ENCODE data around the gene FMO2.

The FMO2 gene

GRCh38 chr1:171258943-171259342 is 73.8 kb downstream of the FMO2 start:
- H3K27me3 ChIP-seq (ENCODE audit: insufficient read depth, low read depth), result no peaks in the 10 kb centered on the region
- H3K79me2 ChIP-seq (ENCODE audit: insufficient read depth, low read depth), result no peaks in the 10 kb centered on the region
- H2AFZ ChIP-seq (ENCODE audit: low read depth), result no peak overlapping the region
- H3K36me3 ChIP-seq (ENCODE audit: insufficient read depth), result no peaks in the 10 kb centered on the region
- no peaks in the 10 kb centered on the region for H4K20me1 ChIP-seq (ENCODE audit: insufficient read depth)
- H3K4me1 ChIP-seq (ENCODE audit: low read depth, poor library complexity, severe bottlenecking), result peaks cover 59% of the 10 kb centered on the region
- no peak overlapping the region for H3K4me3 ChIP-seq (IDR thresholded peaks at IDR 0.05; ENCODE audit: insufficient read depth, low read depth, low read length)
- H3K9ac ChIP-seq, result no peak overlapping the region
- TF ChIP-seq, protein P1, sequence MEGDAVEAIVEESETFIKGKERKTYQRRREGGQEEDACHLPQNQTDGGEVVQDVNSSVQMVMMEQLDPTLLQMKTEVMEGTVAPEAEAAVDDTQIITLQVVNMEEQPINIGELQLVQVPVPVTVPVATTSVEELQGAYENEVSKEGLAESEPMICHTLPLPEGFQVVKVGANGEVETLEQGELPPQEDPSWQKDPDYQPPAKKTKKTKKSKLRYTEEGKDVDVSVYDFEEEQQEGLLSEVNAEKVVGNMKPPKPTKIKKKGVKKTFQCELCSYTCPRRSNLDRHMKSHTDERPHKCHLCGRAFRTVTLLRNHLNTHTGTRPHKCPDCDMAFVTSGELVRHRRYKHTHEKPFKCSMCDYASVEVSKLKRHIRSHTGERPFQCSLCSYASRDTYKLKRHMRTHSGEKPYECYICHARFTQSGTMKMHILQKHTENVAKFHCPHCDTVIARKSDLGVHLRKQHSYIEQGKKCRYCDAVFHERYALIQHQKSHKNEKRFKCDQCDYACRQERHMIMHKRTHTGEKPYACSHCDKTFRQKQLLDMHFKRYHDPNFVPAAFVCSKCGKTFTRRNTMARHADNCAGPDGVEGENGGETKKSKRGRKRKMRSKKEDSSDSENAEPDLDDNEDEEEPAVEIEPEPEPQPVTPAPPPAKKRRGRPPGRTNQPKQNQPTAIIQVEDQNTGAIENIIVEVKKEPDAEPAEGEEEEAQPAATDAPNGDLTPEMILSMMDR (conservative IDR thresholded peaks at IDR 0.05; ENCODE audit: low read depth, low read length), result no peak
- no peak overlapping the region for H3K27ac ChIP-seq
- H3K4me2 ChIP-seq, result no peak overlapping the region
